ENCODE measurements around the gene PCDHGA1. TPM values are rescaled to one million over a fixed set of nuclear protein-coding genes. Genes with fewer than 3 reads are reported as not detected.

PCDHGA1 gene
- polyA plus RNA-seq, 2 of the 4 experiments (the other 2 are of a cell fraction): 0.32 to 0.71 TPM

DNA sequence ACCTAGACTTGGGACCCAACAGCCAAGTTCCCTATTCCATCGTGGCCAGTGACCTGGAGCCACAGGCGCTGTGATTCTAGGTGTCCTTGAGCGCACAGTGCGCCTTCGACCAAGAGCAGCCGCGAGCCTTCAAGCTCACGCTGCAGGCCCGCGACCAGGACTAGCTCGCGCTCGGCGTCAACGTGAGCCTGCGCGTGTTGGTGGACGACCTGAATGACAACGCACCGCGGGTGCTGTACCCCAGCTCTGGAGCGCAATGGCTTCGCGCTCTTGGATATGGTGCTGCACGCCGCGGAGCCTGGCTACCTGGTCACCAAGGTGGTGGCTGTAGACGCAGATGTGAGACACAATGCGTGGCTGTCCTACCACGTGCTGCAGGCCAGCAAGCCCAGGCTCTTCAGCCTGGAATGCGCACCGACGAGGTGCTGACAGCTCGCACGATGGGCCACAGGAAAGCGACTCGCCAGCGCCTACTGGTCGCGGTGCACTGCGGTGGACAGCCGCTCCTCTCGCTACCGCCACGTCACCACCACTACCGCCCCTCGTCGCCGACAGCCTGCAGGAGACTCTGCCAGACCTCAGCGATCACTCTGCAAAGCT lies 111.4 kb downstream of the PCDHGA1 start (continued):
- TF ChIP-seq NPAS2 (CRISPR knock-in tag; IDR thresholded peaks at IDR 0.05; ENCODE audit: borderline replicate concordance): no peak
- TF ChIP-seq HOXB5 (CRISPR knock-in tag; IDR thresholded peaks at IDR 0.05): no peak

DNA sequence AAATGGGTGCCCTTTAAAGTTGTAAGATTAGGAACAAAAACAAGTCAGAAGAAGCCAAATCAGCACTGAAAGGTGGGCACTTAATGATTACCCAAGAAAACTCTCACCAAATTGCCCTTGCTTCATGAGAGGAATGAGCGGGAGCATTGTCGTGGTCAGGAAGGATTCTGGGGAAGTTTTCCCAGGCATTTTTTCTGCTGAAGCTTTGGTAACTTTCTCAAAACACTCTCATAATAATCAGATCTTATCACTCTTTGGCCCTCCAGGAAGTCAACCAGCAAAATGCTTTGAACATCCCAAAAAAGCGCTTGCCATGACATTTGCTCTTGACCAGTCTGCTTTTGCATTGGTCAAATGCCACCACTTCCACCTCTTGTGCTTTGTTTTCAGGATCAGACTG lies 135.0 kb downstream of the PCDHGA1 start:
- TF ChIP-seq ZNF302 (CRISPR knock-in tag; IDR thresholded peaks at IDR 0.05) (no peak), HDAC2 (IDR thresholded peaks at IDR 0.05) (no peak), TFCP2L1 (CRISPR knock-in tag; IDR thresholded peaks at IDR 0.05) (no peak), POLR2AphosphoS2 (conservative IDR thresholded peaks at IDR 0.05; ENCODE audit: low read length) (no peak), MAZ (IDR thresholded peaks at IDR 0.05; ENCODE audit: borderline replicate concordance, low read depth, low read length) (no peak), HOXA7 (CRISPR knock-in tag; IDR thresholded peaks at IDR 0.05) (no peak), EP300 (IDR thresholded peaks at IDR 0.05) (no peak), FOXS1 (CRISPR knock-in tag; IDR thresholded peaks at IDR 0.05) (no peak), NFE2L2 (conservative IDR thresholded peaks at IDR 0.05; ENCODE audit: low read length) (no peak)
- TF ChIP-seq, protein P1, sequence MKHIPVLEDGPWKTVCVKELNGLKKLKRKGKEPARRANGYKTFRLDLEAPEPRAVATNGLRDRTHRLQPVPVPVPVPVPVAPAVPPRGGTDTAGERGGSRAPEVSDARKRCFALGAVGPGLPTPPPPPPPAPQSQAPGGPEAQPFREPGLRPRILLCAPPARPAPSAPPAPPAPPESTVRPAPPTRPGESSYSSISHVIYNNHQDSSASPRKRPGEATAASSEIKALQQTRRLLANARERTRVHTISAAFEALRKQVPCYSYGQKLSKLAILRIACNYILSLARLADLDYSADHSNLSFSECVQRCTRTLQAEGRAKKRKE (CRISPR knock-in tag; IDR thresholded peaks at IDR 0.05; ENCODE audit: low read depth): no peak
- TF ChIP-seq, protein P2, sequence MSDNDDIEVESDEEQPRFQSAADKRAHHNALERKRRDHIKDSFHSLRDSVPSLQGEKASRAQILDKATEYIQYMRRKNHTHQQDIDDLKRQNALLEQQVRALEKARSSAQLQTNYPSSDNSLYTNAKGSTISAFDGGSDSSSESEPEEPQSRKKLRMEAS (IDR thresholded peaks at IDR 0.05): no peak
- CTCF ChIA-PET: interaction anchor here (0.6 to 2.2 kb wide), 5 partner anchors 9 to 59 kb away, joined by 3 to 9 read pairs (median 5); partner anchors contain the start of gene PCDHGC3
- 73% methylated on average over 3 of the region's 3 CpGs for WGBS (ENCODE audit: missing lambda C conversion rate)

DNA sequence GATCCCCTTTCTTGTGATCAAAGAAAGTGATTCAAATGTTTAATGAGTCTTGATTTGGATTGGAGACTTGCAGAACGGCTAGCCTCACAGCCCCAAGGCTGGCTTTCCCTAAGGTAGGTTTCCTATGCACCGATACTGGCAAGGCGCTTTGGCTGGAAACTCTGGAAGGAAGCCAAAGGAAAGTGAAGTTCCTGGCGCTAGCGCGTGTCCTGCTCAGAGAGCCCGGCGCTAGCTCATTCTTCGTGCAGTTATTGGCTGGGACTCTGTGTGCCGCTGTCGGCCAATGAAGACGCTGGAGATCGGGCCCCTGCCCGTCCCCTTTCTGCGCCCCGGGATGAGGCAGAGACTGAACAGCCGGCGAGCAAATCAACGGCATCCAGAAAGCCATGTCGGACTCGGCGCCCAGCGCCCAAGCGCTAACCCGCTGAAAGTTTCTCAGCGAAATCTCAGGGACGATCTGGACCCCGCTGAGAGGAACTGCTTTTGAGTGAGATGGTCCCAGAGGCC lies 145.4 kb downstream of the PCDHGA1 start, which contains the start of gene PCDHGC3:
Gene PCDHGC3 (plus strand): TSS at position 342 of the 507 bp plus-strand sequence. CDS start 151 bp downstream, at position 493.
- WGBS (ENCODE audit: missing lambda C conversion rate): 1% methylated on average over 28 of the region's 28 CpGs
- Histone ChIP-seq H3K4me3 (peak within 1 kb of the TSS; percentile 55), H3K27ac (peak within 1 kb of the TSS; percentile 38 to 78), H3K9me3 (no peaks in the 10 kb centered on the region; the same call in 2 of the 3 replicates), H3K4me1 (no peaks in the 10 kb centered on the region), H3K4me2 (peak within 1 kb of the TSS; percentile 73)
- DNase-seq (ENCODE audit: low read depth in 1 of 2, low spot score in 1 of 2): peak; percentile 87 to 95
- ChIA-PET POLR2A (no interaction called here), CTCF (interaction anchor here (0.7 to 2.6 kb wide), 19 partner anchors 8 to 126 kb away, joined by 3 to 24 read pairs (median 4); partner anchors contain the start of genes PCDHGA7, PCDHGB1, PCDHGB3 and PCDHGC4)
- TF ChIP-seq, protein P3, sequence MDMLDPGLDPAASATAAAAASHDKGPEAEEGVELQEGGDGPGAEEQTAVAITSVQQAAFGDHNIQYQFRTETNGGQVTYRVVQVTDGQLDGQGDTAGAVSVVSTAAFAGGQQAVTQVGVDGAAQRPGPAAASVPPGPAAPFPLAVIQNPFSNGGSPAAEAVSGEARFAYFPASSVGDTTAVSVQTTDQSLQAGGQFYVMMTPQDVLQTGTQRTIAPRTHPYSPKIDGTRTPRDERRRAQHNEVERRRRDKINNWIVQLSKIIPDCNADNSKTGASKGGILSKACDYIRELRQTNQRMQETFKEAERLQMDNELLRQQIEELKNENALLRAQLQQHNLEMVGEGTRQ (IDR thresholded peaks at IDR 0.05): 0 out of 2 replicates have a peak, but pooled peaks have one; percentile 10
- TF ChIP-seq CBX2 (IDR thresholded peaks at IDR 0.05; ENCODE audit: borderline replicate concordance, low read depth): no peak
- TF ChIP-seq ZSCAN20 (CRISPR knock-in tag; IDR thresholded peaks at IDR 0.05): no peak
- no peak for TF ChIP-seq FOSB (CRISPR knock-in tag; IDR thresholded peaks at IDR 0.05)
- no peak for TF ChIP-seq FOXS1 (CRISPR knock-in tag; IDR thresholded peaks at IDR 0.05)
- TF ChIP-seq CHD4 (IDR thresholded peaks at IDR 0.05; ENCODE audit: borderline replicate concordance): no peak
- TF ChIP-seq, protein P4, sequence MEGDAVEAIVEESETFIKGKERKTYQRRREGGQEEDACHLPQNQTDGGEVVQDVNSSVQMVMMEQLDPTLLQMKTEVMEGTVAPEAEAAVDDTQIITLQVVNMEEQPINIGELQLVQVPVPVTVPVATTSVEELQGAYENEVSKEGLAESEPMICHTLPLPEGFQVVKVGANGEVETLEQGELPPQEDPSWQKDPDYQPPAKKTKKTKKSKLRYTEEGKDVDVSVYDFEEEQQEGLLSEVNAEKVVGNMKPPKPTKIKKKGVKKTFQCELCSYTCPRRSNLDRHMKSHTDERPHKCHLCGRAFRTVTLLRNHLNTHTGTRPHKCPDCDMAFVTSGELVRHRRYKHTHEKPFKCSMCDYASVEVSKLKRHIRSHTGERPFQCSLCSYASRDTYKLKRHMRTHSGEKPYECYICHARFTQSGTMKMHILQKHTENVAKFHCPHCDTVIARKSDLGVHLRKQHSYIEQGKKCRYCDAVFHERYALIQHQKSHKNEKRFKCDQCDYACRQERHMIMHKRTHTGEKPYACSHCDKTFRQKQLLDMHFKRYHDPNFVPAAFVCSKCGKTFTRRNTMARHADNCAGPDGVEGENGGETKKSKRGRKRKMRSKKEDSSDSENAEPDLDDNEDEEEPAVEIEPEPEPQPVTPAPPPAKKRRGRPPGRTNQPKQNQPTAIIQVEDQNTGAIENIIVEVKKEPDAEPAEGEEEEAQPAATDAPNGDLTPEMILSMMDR (IDR thresholded peaks at IDR 0.05): peak; percentile 25; the same call in 1 of the 3 replicates
- peak; percentile 17; the same call in 1 of the 2 replicates for TF ChIP-seq POLR2A (IDR thresholded peaks at IDR 0.05; ENCODE audit: low read length)
- TF ChIP-seq, protein P2 (IDR thresholded peaks at IDR 0.05): peak; percentile 88
- TF ChIP-seq, protein P5, sequence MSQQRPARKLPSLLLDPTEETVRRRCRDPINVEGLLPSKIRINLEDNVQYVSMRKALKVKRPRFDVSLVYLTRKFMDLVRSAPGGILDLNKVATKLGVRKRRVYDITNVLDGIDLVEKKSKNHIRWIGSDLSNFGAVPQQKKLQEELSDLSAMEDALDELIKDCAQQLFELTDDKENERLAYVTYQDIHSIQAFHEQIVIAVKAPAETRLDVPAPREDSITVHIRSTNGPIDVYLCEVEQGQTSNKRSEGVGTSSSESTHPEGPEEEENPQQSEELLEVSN (IDR thresholded peaks at IDR 0.05; ENCODE audit: borderline replicate concordance, low read depth): peak; percentile 75
- no peak for TF ChIP-seq RARB (CRISPR knock-in tag; IDR thresholded peaks at IDR 0.05)
- peak; percentile 45 to 64 for TF ChIP-seq RAD21 (conservative IDR thresholded peaks at IDR 0.05 in 1 of 2, IDR thresholded peaks at IDR 0.05 in 1 of 2)
- ATAC-seq: peak; percentile 99 to 100
- FAIRE-seq: no peak

More for the DNA sequence above, 135.0 kb downstream of the PCDHGA1 start:
- POLR2A ChIA-PET: no interaction called here
- no peak for FAIRE-seq
- no peaks in the 10 kb centered on the region for H3K9me3 ChIP-seq
- H3K27ac ChIP-seq: no peak overlapping the region
- H3K4me2 ChIP-seq: no peak overlapping the region
- no peaks in the 10 kb centered on the region for H3K4me1 ChIP-seq
- no peak overlapping the region for H3K4me3 ChIP-seq
- no peak for ATAC-seq
- no peak for DNase-seq (ENCODE audit: low read depth in 1 of 2, low spot score in 1 of 2)
